Psoas muscle (tissue), 8 donors: ENCODE results near the gene PHF23. TPM values are rescaled to one million over a fixed set of nuclear protein-coding genes. Genes with fewer than 3 reads are reported as not detected.
"Not testable (repeated sequence)": the region's sequence is repeated elsewhere in the genome, so short reads cannot be mapped to it uniquely, and the experiment has no call there.

ENCODE experiments used
- ATAC-seq, 4 donors: fragments of 200-7000 bp; cut with Tn5 transposase; one replicate each; pipeline ENCODE4 v1.9.1; 2020; ENCODE audit warnings: moderate library complexity in 3 of 4, mild to moderate bottlenecking in 2 of 4
- DNase-seq, 2 donors: peaks; one replicate each; pipeline ENCODE4 v3.0.0-alpha.2; 2020
- H3K27ac ChIP-seq: fragments of 200-600 bp; one replicate; pipeline ENCODE4 v1.8.0; 2022
- H3K27me3 ChIP-seq, 3 donors: fragments of 200-600 bp in 1 of 3; one replicate each; pipeline versions ENCODE4 v1.6.1 to v1.8.0; 2013 to 2022; ENCODE audit warnings: low read length in 2 of 3, mild to moderate bottlenecking in 2 of 3, moderate library complexity in 1 of 3; ENCODE audit not compliant: insufficient read depth in 3 of 3
- H3K36me3 ChIP-seq, 2 donors: fragments of 200-600 bp in 1 of 2; one replicate each; pipeline versions ENCODE4 v1.6.1 to v1.8.0; 2013 to 2022; ENCODE audit warnings: low read depth in 1 of 2, mild to moderate bottlenecking in 1 of 2, moderate library complexity in 1 of 2; ENCODE audit not compliant: insufficient read depth in 1 of 2
- H3K4me1 ChIP-seq: fragments of 200-600 bp; one replicate; pipeline ENCODE4 v1.8.0; 2022
- H3K4me3 ChIP-seq: fragments of 200-600 bp; one replicate; pipeline ENCODE4 v1.8.0; 2022; ENCODE audit warnings: mild to moderate bottlenecking
- H3K9me3 ChIP-seq: fragments of 200-600 bp; one replicate; pipeline ENCODE4 v1.8.0; 2022
- WGBS, 3 donors: extraction: QIAGEN DNeasy Blood & Tissue Kit; methylation state at CpG; one replicate each; pipeline versions ENCODE4 v1.1.6 to v1.1.7; 2013; 5-methylcytosine and 5-hydroxymethylcytosine counted together
- intact Hi-C, 2 donors: fragments of 100-400 bp; cut with DNase I; formaldehyde crosslinking; loops; one replicate each; pipeline versions ENCODE4 v1.11.0 to v1.14.2; 2022
- polyA plus RNA-seq, 3 donors: library from polyadenylated mRNA; stranded (reverse); fragments of 200-250 nt; gene quantifications; one replicate each; pipeline ENCODE4 v1.2.3, GENCODE V29; 2013
- total RNA-seq, 4 donors: library from RNA; stranded (reverse); fragmentation: NEBNext Ultra II Directional in 2 of 4; extraction: Animal tissue kit (Norgen Biotek cat#: 25700) in 2 of 4; gene quantifications; one replicate each; pipeline versions ENCODE4 v1.2.1 to v1.2.4, GENCODE V29; 2021 to 2023
- TF ChIP-seq, protein P1 (sequence below): fragments of 200-600 bp; IDR thresholded peaks from one replicate; pipeline ENCODE4 v1.8.0; 2022; ENCODE audit warnings: antibody characterized with exemption
- donor health status: healthy with polysubstance abuse.
- donor health status: DM: no; HTN: no; CAD: no; lungs with moderate emphysema.
- donor health status: Bipolar disorder and iron deficiency.
- donor health status: healthy.
- donor health status: DM: yes; HTN: yes; CAD: no.
- donor health status: DM: no; HTN: no; CAD: no.
- donor health status: DM: no; HTN: no; CAD: no.
- donor health status: DM: yes; HTN: yes; CAD: no.

Gene PHF23
- total and polyA plus RNA-seq, 7 donors: 20.9 to 43.3 (median 28.2) TPM

DNA sequence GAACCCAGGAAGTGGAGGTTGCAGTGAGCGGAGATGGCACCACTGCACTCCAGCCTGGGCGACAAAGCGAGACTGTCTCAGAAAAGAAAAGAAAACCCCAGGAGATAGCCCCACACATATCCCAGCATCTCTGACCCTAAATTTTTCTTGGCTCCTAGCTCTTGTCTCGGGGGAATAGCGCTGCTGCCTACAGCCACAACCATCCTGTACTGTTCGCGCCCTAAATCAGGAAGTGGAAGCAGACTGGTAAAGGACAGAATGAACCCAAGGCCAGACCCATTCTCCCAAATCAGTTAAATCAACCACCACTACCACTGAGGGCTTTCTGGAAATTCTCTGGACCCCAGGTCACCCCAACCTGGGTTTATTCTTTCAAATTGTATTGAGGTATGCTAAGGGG, 10.6 kb upstream of the PHF23 start:
- intact Hi-C loops: loop anchor here (10.0 kb wide), 2 partner anchors 315 to 895 kb away; partner anchors contain the start of gene SENP3 (in 1 of the 2)
- Histone ChIP-seq H3K9me3 (no peaks in the 10 kb centered on the region), H3K27ac (peak overlapping the region; percentile 99), H3K4me3 (peak overlapping the region; percentile 99), H3K27me3 (no peaks in the 10 kb centered on the region), H3K36me3 (peaks cover 0 to 42% of the 10 kb centered on the region in 2 donors), H3K4me1 (peaks cover 45% of the 10 kb centered on the region)
- ATAC-seq (no peak), DNase-seq (no peak)
- TF ChIP-seq, protein P1, sequence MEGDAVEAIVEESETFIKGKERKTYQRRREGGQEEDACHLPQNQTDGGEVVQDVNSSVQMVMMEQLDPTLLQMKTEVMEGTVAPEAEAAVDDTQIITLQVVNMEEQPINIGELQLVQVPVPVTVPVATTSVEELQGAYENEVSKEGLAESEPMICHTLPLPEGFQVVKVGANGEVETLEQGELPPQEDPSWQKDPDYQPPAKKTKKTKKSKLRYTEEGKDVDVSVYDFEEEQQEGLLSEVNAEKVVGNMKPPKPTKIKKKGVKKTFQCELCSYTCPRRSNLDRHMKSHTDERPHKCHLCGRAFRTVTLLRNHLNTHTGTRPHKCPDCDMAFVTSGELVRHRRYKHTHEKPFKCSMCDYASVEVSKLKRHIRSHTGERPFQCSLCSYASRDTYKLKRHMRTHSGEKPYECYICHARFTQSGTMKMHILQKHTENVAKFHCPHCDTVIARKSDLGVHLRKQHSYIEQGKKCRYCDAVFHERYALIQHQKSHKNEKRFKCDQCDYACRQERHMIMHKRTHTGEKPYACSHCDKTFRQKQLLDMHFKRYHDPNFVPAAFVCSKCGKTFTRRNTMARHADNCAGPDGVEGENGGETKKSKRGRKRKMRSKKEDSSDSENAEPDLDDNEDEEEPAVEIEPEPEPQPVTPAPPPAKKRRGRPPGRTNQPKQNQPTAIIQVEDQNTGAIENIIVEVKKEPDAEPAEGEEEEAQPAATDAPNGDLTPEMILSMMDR: no peak
- 64 to 71% (median 70%) methylated on average over 7 of the region's 7 CpGs for WGBS, 3 donors

DNA sequence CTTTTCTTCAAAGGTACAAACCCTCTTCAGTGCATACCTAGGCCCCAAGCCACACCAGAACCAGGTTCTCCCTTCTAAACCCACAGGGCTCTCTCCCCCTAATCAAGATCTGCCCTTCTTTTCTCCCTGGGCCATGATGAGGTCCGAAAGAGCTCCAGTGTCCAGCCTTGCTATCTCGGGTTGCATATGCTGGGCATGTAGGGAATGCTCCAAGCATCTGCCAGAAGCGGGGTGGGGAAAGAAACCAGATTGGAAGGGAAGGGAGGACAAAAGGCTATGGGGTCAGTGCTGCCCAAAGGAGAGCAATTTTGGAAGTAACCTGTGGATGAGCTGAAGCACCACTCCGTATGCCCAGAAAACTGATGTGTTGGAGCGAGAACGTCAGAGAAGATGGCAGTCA, 10.0 kb upstream of the PHF23 start:
- Histone ChIP-seq H3K27ac (peak overlapping the region; percentile 99), H3K9me3 (no peaks in the 10 kb centered on the region), H3K4me3 (peak overlapping the region; percentile 99), H3K36me3 (peaks cover 0 to 42% of the 10 kb centered on the region in 2 donors), H3K27me3 (no peaks in the 10 kb centered on the region), H3K4me1 (peaks cover 45% of the 10 kb centered on the region)
- DNase-seq (no peak), ATAC-seq (no peak)
- intact Hi-C loops: loop anchor here (10.0 kb wide), 2 partner anchors 316 to 896 kb away; partner anchors contain the start of gene SENP3 (in 1 of the 2)
- WGBS, 3 donors: 24 to 38% (median 25%) methylated on average over 6 of the region's 6 CpGs
- TF ChIP-seq, protein P1: no peak

DNA sequence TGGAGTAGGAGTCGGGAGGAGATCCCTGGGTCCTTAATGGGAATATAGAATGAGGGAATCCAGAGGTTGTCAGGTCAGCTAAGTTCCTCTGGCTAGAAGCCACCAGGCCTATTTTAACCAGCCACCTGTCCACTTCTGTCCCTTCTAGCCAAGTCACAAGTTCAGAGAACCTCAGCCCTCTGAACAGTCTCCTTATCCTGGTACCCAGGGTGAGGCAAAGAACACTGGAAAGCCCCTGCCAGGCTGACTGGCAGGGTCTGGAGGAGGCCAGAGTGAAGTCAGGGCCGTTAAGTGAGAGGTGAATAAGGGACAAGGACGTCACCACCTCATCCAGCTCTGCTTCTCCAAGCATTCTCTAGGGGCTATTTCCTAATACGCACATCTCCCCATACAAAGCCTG, 9.5 kb upstream of the PHF23 start:
- intact Hi-C loops: loop anchor here (10.0 kb wide), 2 partner anchors 316 to 896 kb away; partner anchors contain the start of gene SENP3 (in 1 of the 2)

DNA sequence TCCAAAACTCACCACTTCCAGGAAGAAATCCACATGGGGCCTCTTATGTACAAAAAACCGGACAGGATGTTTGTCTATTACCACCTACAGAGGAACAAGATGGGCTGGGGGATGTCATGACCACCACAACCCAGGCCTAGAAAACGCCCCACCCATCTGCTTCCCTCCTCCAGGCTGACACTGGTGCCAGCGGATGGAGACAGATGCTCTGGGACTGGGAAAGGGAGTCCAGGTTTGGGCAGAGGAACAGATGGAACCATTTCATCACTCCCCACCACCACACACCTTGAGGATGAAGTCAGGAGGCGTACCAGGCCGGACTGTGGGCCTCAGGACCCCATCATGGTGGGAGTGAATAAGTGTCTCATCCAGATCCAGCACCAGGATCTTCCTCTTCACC, 7.5 kb upstream of the PHF23 start:
- DNase-seq (no peak), ATAC-seq (no peak)
- intact Hi-C loops: loop anchor here (10.0 kb wide), 2 partner anchors 318 to 898 kb away; partner anchors contain the start of gene SENP3 (in 1 of the 2)
- Histone ChIP-seq H3K27ac (peak overlapping the region; percentile 99), H3K36me3 (peaks cover 0 to 40% of the 10 kb centered on the region in 2 donors), H3K4me1 (peaks cover 37% of the 10 kb centered on the region), H3K9me3 (no peaks in the 10 kb centered on the region), H3K4me3 (no peak overlapping the region), H3K27me3 (no peaks in the 10 kb centered on the region)
- 87 to 91% (median 91%) methylated on average over 5 of the region's 5 CpGs for WGBS, 3 donors
- TF ChIP-seq, protein P1: no peak

More for the DNA sequence above, 9.5 kb upstream of the PHF23 start:
- Histone ChIP-seq H3K27ac (peak overlapping the region; percentile 99), H3K4me1 (peaks cover 41% of the 10 kb centered on the region), H3K27me3 (no peaks in the 10 kb centered on the region), H3K36me3 (peaks cover 0 to 42% of the 10 kb centered on the region in 2 donors), H3K9me3 (no peaks in the 10 kb centered on the region), H3K4me3 (peak overlapping the region; percentile 99)
- peak; percentile 39 to 69 (median 63) for ATAC-seq
- 22 to 40% (median 31%) methylated on average over 4 of the region's 4 CpGs for WGBS, 3 donors
- TF ChIP-seq, protein P1: no peak
- DNase-seq: peak in 1 of 2 donors; percentile 78

DNA sequence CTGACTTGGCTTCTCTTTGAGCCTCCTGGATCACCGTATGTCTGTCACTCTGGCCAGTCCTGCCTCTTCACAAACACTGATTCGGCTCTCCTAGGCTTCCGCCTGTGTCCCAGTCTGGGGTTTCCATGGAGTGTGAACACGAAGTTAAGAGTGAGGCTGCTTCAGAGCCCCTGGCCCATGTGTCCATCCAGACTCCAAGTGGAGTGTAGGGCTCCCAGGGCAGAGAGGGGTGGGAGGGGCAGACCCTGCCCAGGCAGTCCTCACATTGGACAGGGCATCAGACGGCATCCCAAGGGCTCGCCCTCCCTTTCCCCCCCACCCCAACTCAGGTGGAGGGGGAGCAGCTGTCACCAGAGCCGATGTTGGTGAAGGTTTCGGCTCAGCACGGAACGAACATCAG, 4.6 kb upstream of the PHF23 start:
- intact Hi-C loops: loop anchor here (2.0 to 10.0 kb wide), 3 partner anchors 37 to 901 kb away; partner anchors contain the start of genes SENP3 (in 1 of the 2) and SLC2A4 (in 1 of the 2)
- not testable (repeated sequence) for H3K27me3 ChIP-seq, H3K9me3 ChIP-seq, DNase-seq, ATAC-seq
- 48 to 76% (median 58%) methylated on average over 9 to 10 of the region's 10 CpGs for WGBS, 3 donors
- H3K27ac ChIP-seq: peak overlapping the region; percentile 87
- peaks cover 7 to 55% of the 10 kb centered on the region in 2 donors for H3K36me3 ChIP-seq
- peaks cover 39% of the 10 kb centered on the region for H3K4me1 ChIP-seq
- peak overlapping the region; percentile 96 for H3K4me3 ChIP-seq
